HepG2 (cell line): ENCODE data around the gene PTPRH. TPM values are rescaled to one million over a fixed set of nuclear protein-coding genes. Genes with fewer than 3 reads are reported as not detected.
A peak's percentile ranks its signal among the peaks of the same experiment; 100 is the strongest.

Experiments used
- ELF1 ChIP-seq: sonication (generic); formaldehyde crosslinking; IDR thresholded peaks from 2 replicates; pipeline ENCODE4 v1.4.0; 2020; ENCODE audit warnings: missing genetic modification reagents
- EP300 ChIP-seq, 3 experiments: sonication (generic) in 1 of 3; formaldehyde crosslinking in 1 of 3; IDR thresholded peaks; 2 replicates each; pipeline versions ENCODE4 v1.5.1 to v1.6.1; 2011 to 2020; ENCODE audit warnings: low read depth in 2 of 3, low read length in 2 of 3, borderline replicate concordance in 1 of 3, improper control_type of control experiment in 1 of 3, mild to moderate bottlenecking in 1 of 3, missing genetic modification reagents in 1 of 3, moderate library complexity in 1 of 3
- GMEB2 ChIP-seq: IDR thresholded peaks from 2 replicates; pipeline ENCODE4 v1.6.1; 2016; ENCODE audit warnings: missing biosample characterization, missing genetic modification reagents, low read depth
- HMG20A ChIP-seq: IDR thresholded peaks from 2 replicates; pipeline ENCODE4 v1.6.1; 2016; ENCODE audit warnings: borderline replicate concordance
- IKZF4 ChIP-seq: sonication (generic); formaldehyde crosslinking; IDR thresholded peaks from 2 replicates; pipeline ENCODE4 v1.5.1; 2020; ENCODE audit warnings: borderline replicate concordance, mild to moderate bottlenecking, low read depth, missing genetic modification reagents; ENCODE audit errors: not compliant biosample characterization
- MEIS1 ChIP-seq: sonication (generic); formaldehyde crosslinking; IDR thresholded peaks from 2 replicates; pipeline ENCODE4 v1.9.0; 2021; ENCODE audit warnings: mild to moderate bottlenecking, missing genetic modification reagents, moderate library complexity, borderline replicate concordance
- MXI1 ChIP-seq: IDR thresholded peaks from 3 replicates; pipeline ENCODE4 v1.6.1; 2012; ENCODE audit warnings: low read depth, low read length, inconsistent platforms, borderline replicate concordance
- RAD21 ChIP-seq: fragments of 450-650 bp; formaldehyde crosslinking; IDR thresholded peaks from 2 replicates; pipeline ENCODE4 v1.5.0; 2020; ENCODE audit warnings: mild to moderate bottlenecking
- SOX5 ChIP-seq: IDR thresholded peaks from 2 replicates; pipeline ENCODE4 v1.6.1; 2016; ENCODE audit warnings: borderline replicate concordance
- ZBED4 ChIP-seq: sonication (generic); formaldehyde crosslinking; IDR thresholded peaks from 2 replicates; pipeline ENCODE4 v1.4.0; 2020; ENCODE audit warnings: missing genetic modification reagents, borderline replicate concordance
- ZBTB10 ChIP-seq: sonication (generic); formaldehyde crosslinking; IDR thresholded peaks from 2 replicates; pipeline ENCODE4 v1.4.0; 2020; ENCODE audit warnings: missing genetic modification reagents, borderline replicate concordance
- ZBTB7B ChIP-seq: sonication (generic); formaldehyde crosslinking; IDR thresholded peaks from 2 replicates; pipeline ENCODE4 v1.4.0; 2020; ENCODE audit warnings: missing genetic modification reagents
- ZFAT ChIP-seq: sonication (generic); formaldehyde crosslinking; conservative IDR thresholded peaks from 2 replicates; pipeline ENCODE4 v1.8.1; 2023; ENCODE audit warnings: missing genetic modification reagents, inconsistent platforms
- ZFP62 ChIP-seq: sonication (generic); formaldehyde crosslinking; IDR thresholded peaks from 2 replicates; pipeline ENCODE4 v1.4.0; 2020; ENCODE audit warnings: missing genetic modification reagents
- ZMYM4 ChIP-seq: sonication (generic); formaldehyde crosslinking; IDR thresholded peaks from 2 replicates; pipeline ENCODE4 v1.8.1; 2023; ENCODE audit warnings: mild to moderate bottlenecking, missing genetic modification reagents
- ZNF44 ChIP-seq: sonication (generic); formaldehyde crosslinking; IDR thresholded peaks from 2 replicates; pipeline ENCODE4 v1.5.1; 2020; ENCODE audit warnings: mild to moderate bottlenecking, missing genetic modification reagents
- ZNF510 ChIP-seq: sonication (generic); formaldehyde crosslinking; IDR thresholded peaks from 2 replicates; pipeline ENCODE4 v1.4.0; 2020; ENCODE audit warnings: low read depth, mild to moderate bottlenecking, missing genetic modification reagents
- ZNF546 ChIP-seq: sonication (generic); formaldehyde crosslinking; conservative IDR thresholded peaks from 2 replicates; pipeline ENCODE4 v1.8.1; 2023; ENCODE audit warnings: mild to moderate bottlenecking, missing genetic modification reagents
- ZSCAN21 ChIP-seq: sonication (generic); formaldehyde crosslinking; IDR thresholded peaks from 2 replicates; pipeline ENCODE4 v1.8.0; 2022; ENCODE audit warnings: mild to moderate bottlenecking, missing genetic modification reagents, moderate library complexity, borderline replicate concordance
- polyA plus RNA-seq, 8 experiments: library from polyadenylated mRNA; depleted of rRNA in 3 of 8; stranded (reverse) in 7 of 8; unstranded in 1 of 8; fragments of >200 nt; fragmentation: Illumina TruSeq in 4 of 8; extraction: Trizol in 4 of 8; gene quantifications; 2 replicates each; pipeline versions ENCODE4 v1.2.1 to v1.2.3, GENCODE V29; 2011 to 2016; ENCODE audit warnings: low read depth in 4 of 8, missing spikeins in 1 of 8, mixed read lengths in 1 of 8; ENCODE audit not compliant: insufficient read depth in 1 of 8
- total RNA-seq, 5 experiments: library from RNA; depleted of rRNA; stranded (reverse); fragments of >200 nt; fragmentation: Illumina TruSeq; extraction: Trizol; gene quantifications; 2 replicates each; pipeline ENCODE4 v1.2.3, GENCODE V29; 2016; ENCODE audit warnings: low read depth in 1 of 5
- TF ChIP-seq, protein P1 (sequence below): sonication (generic); formaldehyde crosslinking; IDR thresholded peaks from 2 replicates; pipeline ENCODE4 v1.5.0; 2020; ENCODE audit warnings: missing genetic modification reagents, mild to moderate bottlenecking, borderline replicate concordance

Gene PTPRH
- total and polyA plus RNA-seq, 2 of the 13 experiments (the other 11 are each of a cell fraction or from before 2014, with no cell fraction given) = 14.7 to 125 TPM

GRCh38 chr19:55228403-55229031, 19.2 kb upstream of the PTPRH start, which contains the start of gene TMEM86B (continued):
- no peak for TF ChIP-seq ZFAT
- TF ChIP-seq ZBTB7B = peak; percentile 76; the same call in 1 of the 2 replicates
- no peak for TF ChIP-seq GMEB2 (CRISPR knock-in tag)
- peak; percentile 31; the same call in 1 of the 2 replicates for TF ChIP-seq ZBTB10 (CRISPR knock-in tag)
- TF ChIP-seq ELF1 (CRISPR knock-in tag) = 0 out of 2 replicates have a peak, but pooled peaks have one; percentile 18
- TF ChIP-seq ZNF510 = 0 out of 2 replicates have a peak, but pooled peaks have one; percentile 47
- TF ChIP-seq ZFP62 (CRISPR knock-in tag) = no peak
- peak; percentile 76; the same call in 1 of the 2 replicates for TF ChIP-seq ZMYM4
- TF ChIP-seq, protein P1, sequence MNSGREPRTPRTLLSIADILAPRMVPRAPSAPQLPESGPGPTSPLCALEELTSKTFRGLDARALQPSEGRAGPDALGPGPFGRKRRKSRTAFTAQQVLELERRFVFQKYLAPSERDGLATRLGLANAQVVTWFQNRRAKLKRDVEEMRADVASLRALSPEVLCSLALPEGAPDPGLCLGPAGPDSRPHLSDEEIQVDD (CRISPR knock-in tag) = no peak
- TF ChIP-seq SOX5 (CRISPR knock-in tag) = peak; percentile 29; the same call in 1 of the 2 replicates
- TF ChIP-seq MXI1 = peak; percentile 74; the same call in 2 of the 3 replicates
- 0 out of 2 replicates have a peak, but pooled peaks have one; percentile 31 for TF ChIP-seq ZBED4 (CRISPR knock-in tag)
- no peak for TF ChIP-seq IKZF4
- TF ChIP-seq ZNF546 = 0 out of 2 replicates have a peak, but pooled peaks have one; percentile 1
- TF ChIP-seq HMG20A (CRISPR knock-in tag) = no peak
- peak; percentile 49; the same call in 1 of the 2 replicates for TF ChIP-seq RAD21 (CRISPR knock-in tag)
- TF ChIP-seq MEIS1 (CRISPR knock-in tag) = 0 out of 2 replicates have a peak, but pooled peaks have one; percentile 70
- TF ChIP-seq ZSCAN21 (CRISPR knock-in tag) = peak; percentile 55; the same call in 1 of the 2 replicates
- TF ChIP-seq ZNF44 (CRISPR knock-in tag) = 0 out of 2 replicates have a peak, but pooled peaks have one; percentile 32
- TF ChIP-seq EP300 (IDR thresholded peaks at IDR 0.05; ENCODE audit: low read depth in 2 of 2, low read length in 2 of 2) = peak in 1 of 2 experiments; percentile 58; a peak in 1 of 4 replicates
- TF ChIP-seq EP300 (CRISPR knock-in tag; IDR thresholded peaks at IDR 0.05; ENCODE audit: borderline replicate concordance) = no peak
